Measurements from ENCODE around the gene BCAS3.

Gene BCAS3

DNA sequence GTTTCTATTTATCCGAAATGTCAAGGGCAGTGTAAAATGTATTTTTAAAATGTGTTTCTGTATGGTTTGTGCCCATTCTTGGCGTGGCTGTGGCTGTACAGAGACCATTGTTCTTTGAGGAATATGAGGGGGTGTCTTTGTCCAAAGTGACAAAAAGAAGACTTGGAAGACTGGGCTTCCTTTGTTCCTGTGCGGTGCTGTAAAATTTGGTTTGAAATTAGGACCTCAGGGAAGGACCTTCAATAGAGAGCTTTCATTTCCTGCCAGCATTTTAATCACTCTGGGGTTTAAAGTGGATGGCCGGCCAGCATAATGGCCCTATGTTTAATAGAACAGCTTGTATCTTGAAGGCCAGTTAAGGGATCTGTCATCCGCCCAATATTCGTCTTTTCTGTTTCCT lies 531.9 kb downstream of the BCAS3 start:
- no peak for DNase-seq

DNA sequence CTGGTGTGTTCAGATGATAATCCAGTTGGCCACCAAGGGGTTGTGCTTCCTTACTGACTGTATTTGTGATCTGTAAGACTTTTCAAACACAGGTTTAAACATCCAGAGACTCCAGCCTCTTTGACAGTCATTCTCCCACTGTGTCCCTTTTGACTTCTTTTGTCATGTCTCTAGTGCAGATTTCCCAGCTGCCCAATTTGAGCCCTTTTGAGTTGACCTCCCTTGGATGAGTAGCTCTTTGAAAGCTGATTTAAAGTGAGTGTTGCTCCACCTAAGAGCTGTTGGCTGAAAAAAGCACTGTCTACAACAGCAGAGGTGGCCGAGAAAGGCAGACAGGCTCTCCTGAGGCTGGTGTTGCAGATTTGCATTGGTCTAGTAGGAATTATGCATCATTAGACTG lies 533.6 kb downstream of the BCAS3 start:
- DNase-seq = no peak

DNA sequence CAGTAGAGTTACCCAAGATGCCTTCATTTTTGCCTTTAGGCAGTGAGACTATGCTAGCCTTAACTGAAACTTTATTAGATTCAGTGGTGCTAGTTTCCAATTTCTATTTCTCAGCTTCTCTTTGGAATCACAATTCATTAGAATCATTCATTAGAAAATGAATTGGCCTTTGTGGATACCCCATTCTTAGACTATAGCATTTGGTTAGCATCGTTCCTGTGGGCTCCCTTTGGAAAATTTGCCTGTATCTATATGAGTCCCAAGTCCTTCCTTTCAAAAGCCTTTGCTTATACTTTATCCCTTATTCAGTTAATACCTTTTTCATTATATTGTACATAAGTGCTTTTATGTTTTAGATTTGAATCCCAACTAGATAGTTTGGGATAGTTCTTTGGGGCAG lies 535.0 kb downstream of the BCAS3 start:
- DNase-seq = no peak

DNA sequence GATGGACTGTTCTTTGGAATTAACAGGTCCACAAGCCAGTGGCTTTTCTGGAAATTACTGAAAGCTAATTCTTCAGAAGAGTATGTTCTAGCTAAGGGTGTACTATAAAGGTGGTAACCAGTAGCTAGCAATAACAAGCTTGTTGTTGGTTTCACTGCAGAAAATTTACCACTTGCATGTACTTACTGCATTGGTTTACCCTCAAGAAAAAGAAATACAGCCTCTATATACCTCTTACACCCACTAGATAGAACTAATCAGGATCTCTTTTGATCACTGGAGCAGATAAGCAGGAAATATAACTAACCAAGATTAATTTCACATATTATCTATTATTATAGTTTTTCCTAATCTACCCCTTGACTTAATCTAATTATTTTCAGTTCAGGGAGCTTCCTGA lies 537.1 kb downstream of the BCAS3 start:
- DNase-seq = no peak

DNA sequence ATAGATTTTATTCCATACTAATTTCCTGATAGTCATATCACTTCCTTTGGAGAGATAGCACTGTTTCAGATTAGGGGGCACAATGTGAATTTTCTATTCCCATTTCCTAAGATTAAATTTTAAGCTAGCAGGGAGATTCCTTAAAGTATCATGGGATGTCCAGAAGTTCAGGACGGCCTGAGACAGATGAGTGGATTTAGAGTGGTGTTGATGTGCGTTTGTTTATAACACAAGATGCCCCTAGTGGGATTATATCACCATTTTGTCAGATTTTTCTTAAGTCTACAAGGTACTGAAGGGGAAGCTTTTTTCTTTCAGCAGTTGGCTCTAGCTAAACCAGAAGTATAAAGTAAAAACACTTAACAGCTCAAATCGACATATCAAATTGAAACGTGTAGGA lies 538.4 kb downstream of the BCAS3 start:
- DNase-seq = no peak

DNA sequence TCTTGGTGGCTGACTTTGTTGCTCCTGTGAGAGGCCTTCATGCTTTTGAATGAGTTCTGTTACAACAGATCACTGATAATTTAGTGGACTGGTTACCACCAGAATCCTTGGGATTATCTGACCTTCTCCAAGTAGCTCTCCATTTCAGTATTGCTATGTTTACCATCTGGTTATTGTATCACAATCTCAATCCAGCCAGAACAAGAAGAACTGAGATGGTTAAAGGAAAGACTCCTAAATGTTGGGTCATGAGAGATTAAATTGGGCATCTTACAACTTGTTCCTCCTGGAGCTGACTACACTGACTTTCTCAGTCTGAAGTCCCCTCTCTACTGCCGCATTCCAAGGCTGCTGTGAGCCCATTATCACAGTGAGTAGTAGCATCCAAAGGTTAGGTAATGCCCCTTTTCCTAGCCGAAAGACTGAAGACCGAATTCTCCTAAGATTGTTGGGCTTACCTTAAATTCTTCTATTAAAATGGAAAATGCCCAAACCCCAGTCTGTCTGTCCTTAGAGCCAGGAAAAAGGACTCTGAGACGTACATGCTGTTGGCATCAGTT lies 540.3 kb downstream of the BCAS3 start:
- no peak for DNase-seq

DNA sequence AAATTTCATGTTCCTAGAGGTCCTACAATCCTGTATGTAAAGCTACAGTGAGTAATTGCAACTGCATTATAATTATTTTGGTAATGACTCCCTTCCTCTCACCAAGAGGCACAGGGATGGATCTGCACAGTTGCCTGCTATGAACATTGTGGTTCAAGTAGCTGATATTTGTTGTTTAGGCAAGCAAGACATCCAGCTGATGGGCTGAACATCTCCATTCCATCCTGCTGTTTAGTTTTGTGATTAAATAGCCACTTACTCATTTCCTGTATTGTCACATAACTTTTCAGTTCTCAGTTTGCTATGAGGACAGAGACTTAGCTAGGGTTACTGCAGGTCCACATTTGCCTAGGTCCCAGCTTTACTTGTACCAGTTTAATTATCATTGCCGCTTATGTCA lies 540.8 kb downstream of the BCAS3 start:
- no peak for DNase-seq

DNA sequence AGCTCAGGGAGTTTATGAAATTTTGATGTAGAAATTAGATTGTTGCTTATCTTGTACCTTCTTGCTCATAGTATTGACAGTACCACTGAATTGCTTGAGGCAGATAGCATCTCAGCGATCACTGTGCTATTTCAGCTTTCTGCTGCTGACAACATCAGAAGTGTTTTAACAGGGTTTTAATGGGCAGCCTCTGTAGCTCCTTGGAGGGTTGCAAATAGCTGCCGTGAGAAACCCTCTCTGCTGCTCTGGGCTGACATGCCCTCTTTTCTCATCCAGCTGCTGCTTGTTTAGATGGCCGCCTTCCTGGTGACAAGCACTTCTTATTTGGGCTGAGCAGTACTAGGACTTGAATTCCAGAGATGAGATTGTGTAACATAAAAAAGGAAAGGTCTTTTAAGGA lies 541.8 kb downstream of the BCAS3 start:
- no peak for DNase-seq

DNA sequence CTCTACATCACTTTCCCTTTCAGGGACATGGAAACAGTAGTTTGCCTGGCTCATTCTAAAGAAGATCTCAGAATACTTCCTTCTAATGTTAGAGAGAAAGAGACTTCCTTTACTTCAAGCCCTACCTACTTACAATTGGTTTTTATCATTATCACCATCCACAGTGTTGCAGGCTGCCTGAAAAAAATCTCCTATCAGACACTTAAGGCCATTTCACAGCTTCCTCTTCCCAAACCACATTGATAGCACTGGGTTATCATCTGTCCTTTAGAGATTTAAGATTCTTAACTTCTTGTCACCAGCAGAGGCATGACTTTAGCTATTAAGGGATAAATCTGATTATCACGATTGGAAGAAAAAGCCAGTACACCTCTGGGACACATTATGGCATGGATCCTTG lies 543.5 kb downstream of the BCAS3 start:
- no peak for DNase-seq

DNA sequence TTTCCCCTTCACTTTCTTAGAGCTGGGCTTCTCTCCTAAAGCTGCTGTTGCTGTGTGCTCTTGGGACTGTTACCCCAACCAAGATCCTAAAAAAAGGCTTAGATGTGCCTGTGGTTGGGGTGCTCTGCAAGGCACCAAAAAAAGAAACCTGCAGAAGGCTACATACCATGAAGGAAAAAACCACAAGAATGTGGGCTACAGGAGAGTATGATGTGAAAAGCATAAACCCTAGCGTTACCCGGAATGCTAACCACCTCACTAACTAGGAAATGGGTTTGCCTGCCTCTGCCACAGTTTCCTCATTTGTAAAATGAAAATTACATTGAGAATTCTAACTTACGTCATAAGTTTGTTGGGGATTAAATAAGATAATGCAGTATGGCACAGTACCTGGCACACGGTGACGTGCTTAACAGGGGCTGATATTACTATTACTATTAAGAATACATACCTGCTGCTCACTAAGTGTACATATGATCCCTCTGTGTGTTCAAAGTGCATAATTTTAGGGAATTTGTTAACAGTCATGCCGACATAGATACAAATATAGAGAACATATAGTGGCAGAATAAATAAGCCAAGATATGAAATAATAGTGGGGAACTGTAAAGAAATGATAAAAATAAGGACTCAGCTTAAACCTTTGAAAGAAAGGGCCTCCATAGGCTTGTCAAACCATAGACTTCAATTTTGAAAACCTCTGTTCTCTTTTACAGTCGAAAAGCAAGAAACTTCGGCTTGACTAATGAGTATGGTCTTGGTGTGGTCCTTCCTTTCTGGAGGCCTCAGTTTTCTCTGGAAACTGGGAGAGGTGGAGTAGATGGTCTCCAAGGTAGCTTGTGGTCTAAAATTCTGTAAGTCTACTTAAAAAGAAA lies 544.2 kb downstream of the BCAS3 start:
- no peak for DNase-seq

DNA sequence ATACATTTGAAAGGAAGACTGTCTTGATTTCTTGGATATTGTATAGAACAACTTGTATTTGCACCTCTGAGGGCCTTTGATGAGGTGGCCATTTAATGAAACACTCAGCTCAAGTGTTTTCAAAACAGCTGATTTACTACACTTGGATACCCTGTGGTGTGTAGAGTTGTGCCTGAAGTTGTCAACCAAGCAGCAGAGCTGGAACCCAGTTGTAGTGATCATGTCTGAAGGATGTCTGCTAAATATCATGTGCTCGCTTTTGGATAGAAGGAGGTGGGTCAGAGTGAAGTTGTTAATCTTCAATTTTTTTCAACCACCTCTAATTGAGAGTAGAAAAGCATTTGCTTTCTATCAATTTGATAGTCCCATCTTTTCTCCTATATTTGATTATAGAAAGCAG lies 546.1 kb downstream of the BCAS3 start:
- DNase-seq = no peak

DNA sequence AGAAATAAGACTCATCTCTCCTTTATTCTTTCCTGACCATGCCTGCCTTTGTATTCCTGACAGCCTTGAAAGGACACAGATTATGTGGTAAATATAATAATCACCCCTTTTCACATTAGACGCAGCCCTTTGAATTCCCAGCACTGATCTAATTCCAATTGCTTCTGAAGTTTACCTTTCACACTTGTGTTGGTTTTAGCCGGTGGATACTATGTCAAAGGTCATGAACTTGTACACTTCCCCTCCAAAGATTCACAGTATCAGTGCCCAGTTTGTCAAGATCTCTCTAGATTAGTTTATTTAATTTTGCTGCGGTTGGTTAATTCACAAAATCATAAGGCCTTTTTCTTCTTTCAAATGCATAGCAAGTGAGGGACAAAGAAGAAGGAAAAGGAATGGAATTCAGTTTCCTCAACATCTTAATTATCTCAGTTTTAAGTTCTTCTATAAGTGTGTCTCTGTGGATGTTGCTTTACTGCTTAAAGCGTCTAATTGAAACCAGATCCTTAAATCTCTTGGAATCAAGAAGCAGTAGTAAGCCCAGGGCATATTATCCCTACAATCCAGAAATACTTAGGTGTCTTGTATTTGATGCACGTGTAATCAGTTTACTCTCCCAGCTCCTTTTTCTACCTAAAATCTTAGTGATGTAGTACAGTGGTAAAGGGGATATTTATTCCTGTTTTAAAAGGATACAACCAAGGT lies 547.7 kb downstream of the BCAS3 start:
- no peak for DNase-seq

DNA sequence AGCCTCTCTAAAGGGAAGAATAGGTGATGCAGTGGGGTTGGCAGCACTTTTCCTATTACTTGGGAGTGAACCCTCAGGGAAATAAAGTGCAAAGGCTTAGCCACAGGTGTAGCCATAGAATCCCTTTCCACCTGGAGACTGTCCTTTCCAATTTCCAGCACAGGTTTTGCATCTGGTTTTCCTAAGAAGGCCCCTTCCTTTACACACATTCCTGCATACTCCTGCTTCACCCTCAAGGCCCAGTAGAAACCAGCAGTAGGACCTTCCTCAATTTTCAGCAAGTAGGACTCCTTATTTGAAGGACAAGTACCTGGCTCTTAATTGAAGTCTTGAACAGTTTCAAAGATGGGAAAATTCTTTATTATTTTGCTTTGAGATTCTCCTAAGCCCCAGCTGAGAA lies 550.2 kb downstream of the BCAS3 start:
- no peak for DNase-seq

DNA sequence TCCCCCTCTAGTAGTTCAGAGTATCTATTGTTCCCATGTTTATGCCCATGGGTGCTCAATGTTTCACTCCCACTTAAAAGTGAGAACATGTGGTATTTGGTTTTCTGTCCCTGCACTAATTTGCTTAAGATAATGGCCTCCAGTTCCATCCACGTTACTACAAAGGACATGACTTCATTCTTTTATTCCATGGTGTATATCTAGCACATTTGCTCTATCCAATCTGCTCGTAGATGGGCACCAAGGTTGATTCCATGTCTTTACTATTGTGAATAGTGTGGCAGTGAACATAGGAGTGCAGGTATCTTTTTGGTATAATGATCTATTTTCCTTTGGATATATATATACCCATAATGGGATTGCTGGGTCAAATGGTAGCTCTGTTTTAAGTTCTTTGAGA lies 552.8 kb downstream of the BCAS3 start:
- DNase-seq = no peak

DNA sequence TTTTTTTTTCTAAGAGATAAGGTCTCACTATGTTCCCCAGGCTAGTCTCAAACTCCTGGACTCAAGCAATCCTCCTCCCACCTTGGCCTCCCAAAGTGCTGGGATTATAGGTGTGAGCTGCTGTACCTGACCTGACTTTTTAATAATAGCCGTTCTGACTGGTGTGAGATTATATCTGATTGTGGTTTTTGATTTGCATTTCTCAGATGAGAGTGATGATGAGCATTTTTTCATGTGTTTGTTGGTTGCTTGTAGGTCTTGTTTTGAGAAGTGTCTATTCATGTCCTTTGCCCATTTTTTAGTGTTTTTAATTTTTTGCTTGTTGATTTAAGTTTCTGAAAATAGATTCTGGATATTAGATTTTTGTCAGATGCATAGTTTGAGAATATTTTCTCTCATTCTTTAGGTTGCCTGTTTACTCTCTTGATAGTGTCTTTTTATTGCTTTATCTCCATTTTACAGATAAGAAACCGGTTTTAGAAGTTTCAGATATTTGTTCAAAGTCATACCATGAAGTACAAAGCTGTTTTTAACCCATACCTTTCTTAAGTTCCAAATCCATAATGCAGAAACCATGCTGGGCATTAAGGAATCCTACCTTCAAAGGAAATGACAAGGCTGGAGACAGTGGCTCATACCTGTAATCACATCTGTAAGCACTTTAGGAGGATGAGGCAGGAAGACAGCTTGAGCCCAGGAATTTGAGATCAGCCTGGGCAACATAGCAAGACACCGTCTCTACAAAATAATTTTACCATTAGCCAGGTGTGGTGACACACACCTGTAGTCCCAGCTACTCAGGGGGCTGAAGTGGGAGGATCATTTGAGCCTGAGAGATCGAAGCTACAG lies 553.5 kb downstream of the BCAS3 start:
- DNase-seq = no peak

DNA sequence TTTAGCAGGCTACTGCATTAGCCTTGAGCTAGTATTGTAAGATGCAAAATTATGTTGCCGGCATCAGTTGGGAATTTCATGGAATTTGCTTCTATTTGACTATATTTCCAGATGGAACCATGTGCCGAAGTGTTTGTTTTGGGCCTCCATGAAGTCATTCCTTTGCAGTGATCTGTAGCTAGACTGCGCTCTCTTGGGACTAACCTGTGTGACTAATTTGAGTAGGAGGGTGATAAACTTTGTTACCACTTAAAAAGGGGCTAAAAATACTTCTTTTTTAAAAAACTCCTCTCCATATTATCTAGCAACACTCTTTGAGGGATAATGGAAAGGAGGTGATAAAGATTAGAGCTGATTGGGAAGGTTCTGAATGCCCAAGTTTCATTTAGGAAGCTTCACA lies 555.2 kb downstream of the BCAS3 start:
- DNase-seq = no peak

DNA sequence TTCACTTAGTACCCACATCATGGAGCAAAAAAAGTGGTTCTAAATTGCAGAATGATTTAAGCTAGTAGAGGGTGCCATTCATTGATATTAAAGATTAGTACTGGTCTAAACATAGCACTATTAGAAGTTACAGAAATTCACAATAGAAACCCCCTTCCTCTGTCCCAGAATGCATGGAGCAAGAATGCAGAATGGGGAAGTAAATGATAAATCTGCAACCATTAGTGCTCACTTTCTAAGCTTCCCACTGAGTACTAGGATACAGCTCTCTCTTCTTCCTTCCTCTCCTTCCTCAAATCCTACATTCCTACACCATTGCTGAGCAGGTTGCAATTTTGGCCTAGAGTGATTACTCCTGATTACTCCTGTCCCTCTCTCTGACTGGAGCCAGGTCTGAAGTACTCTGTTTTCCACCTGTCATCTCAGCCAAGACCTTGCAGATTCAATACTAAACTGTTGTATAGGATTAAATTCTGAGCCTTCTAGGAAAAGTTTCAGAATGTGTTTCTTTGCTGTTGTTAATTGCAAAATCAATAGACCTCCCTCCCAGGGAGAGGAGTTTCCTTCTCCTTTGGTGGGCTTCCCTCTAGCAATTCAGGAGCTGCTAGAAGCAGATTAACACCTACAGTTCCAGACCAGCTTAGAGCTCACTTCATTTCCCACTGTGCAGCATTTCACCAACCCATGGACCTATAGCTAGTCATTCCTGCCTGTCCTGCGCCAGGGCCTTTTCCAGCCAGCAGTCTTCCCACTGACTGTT lies 556.5 kb downstream of the BCAS3 start:
- no peak for DNase-seq

DNA sequence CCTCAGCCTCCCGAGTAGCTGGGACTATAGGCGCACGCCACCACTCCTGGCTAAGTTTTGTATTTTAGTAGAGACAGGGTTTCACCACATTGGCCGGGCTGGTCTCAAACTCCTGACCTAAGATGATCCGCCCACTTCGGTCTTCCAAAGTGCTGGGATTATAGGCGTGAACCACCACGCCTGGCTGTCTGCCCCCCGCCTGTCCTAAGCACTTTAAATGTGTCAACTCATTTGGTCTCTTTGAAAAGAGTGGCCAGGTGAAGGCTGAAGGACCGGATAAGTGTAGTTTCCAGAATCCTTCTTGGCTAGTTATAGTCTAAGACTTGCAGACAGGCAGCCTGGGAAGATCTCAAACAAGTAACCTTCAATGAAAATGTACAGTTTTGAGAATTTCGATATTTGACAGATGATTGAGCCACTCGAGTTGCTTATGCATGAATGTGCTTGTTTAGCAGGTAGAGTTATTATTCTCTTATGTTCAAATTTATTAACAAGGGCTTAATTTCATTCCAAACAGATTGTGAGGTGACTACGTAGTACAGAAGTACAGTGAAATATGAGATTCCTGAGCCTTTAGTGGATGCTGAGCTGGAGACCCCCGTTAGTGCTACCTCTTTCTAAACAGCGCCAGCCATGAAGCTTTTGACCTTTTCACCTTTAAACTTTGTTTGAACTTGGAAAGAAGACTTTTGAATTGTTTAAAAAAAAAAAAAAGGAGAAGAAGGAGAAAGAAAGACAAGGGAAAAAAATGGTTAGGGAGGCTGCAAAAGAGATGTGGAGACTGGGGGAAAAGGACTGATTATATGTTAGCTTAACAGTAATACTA lies 557.6 kb downstream of the BCAS3 start:
- DNase-seq = no peak

DNA sequence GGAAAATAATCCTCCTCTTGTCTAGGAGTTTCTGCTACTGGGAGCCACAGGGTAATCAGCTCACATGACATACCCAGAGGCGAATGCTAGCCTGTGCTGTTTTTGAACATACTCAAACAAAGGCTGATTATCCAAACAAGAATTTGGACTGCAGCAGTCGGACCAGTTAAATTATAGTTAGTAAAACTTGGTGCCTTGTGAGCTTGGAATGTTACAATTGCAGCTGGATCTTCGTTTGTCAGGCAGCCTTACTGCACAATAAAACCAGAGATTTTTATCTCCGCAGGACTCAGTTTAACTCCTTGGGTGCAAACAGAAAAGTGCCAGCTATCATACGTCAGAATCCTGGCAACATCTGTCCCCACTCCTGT lies 558.2 kb downstream of the BCAS3 start:
- no peak for DNase-seq

DNA sequence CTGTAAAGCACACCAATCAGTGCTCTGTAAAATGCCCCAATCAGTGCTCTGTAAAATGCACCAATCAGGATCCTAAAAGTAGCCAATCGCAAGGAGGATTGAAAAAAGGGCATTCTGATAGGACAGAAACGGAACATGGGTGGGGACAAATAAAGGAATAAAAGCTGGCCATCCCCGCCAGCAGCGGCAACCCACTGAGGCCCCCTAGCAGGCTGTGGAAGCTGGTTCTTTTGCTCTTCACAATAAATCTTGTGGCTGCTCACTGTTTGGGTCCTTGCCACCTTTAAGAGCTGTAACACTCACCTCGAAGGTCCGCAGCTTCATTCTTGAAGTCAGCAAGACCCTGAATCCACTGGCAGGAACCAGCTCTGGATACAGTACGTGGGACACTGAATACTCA lies 559.6 kb downstream of the BCAS3 start:
- no peak for DNase-seq

DNA sequence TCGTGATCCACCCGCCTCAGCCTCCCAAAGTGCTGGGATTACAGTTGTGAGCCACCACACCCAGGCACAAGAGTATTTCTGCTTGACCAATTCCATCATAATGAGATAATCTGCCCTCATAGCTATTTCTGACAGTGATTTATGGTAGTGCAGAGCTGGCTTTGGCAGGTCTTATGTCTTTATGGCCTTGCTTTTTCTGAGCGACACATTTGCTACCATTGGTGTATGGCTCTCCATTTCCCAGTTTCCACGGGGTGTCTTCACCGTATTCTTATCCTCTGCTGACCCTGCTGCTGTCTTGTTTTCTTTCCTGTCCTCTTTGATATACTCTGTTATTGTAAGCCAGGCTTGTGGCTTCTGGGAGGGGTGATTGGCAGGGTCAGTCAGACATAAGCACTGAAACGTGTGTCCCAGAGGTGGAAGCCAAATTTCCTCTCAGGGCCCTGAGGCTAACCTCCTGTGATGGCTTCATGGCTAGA lies 560.8 kb downstream of the BCAS3 start:
- DNase-seq = no peak

DNA sequence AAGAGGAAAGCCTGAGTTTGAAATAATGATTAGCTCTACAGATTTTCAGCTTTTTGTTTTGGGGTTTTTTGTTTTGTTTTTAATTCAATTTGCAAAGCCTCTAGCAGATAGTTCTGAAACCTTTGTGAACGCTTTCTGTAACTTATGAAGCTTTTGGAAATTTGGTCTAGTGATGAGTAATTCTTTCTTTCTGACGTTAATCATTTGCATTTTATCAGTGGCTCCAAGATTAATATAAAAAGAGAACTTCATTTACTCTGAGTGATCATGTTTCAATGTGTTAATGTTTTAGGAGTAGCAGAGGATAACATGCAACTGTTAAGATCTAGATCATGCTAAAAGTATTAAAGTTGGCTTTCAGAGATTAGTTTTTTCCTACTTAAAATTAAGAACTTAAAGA lies 561.7 kb downstream of the BCAS3 start:
- DNase-seq = no peak

All from activated CD4-positive, alpha-beta T cell treated with anti-CD3 and anti-CD28 coated beads for 1 hour (primary cell).